Measurements from ENCODE around the gene MEGF11.

DNA sequence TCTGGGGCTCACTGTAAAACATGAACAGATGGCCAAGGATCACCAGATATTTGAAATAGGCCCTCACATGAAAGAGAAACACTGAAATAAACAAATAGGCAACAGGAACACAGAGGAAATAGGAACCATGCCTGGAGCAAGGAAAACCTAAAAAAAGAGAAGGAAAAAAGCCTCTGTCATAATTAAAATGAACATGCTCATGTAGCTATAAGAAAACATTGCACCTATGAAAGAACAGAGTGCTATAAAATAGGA is 281.9 kb downstream of the MEGF11 start:
- TF ChIP-seq, protein P1, sequence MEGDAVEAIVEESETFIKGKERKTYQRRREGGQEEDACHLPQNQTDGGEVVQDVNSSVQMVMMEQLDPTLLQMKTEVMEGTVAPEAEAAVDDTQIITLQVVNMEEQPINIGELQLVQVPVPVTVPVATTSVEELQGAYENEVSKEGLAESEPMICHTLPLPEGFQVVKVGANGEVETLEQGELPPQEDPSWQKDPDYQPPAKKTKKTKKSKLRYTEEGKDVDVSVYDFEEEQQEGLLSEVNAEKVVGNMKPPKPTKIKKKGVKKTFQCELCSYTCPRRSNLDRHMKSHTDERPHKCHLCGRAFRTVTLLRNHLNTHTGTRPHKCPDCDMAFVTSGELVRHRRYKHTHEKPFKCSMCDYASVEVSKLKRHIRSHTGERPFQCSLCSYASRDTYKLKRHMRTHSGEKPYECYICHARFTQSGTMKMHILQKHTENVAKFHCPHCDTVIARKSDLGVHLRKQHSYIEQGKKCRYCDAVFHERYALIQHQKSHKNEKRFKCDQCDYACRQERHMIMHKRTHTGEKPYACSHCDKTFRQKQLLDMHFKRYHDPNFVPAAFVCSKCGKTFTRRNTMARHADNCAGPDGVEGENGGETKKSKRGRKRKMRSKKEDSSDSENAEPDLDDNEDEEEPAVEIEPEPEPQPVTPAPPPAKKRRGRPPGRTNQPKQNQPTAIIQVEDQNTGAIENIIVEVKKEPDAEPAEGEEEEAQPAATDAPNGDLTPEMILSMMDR (IDR thresholded peaks at IDR 0.05): no peak
- TF ChIP-seq POLR2A (IDR thresholded peaks at IDR 0.05): no peak
